ENCODE results near the gene ITGB7. TPM values are rescaled to one million over a fixed set of nuclear protein-coding genes. Genes with fewer than 3 reads are reported as not detected.

ITGB7 gene
- total RNA-seq, 3 donors from 2014 or later (not counting 1 experiment from before 2014, with no cell fraction given) = 329 to 441 (median 439) TPM

DNA sequence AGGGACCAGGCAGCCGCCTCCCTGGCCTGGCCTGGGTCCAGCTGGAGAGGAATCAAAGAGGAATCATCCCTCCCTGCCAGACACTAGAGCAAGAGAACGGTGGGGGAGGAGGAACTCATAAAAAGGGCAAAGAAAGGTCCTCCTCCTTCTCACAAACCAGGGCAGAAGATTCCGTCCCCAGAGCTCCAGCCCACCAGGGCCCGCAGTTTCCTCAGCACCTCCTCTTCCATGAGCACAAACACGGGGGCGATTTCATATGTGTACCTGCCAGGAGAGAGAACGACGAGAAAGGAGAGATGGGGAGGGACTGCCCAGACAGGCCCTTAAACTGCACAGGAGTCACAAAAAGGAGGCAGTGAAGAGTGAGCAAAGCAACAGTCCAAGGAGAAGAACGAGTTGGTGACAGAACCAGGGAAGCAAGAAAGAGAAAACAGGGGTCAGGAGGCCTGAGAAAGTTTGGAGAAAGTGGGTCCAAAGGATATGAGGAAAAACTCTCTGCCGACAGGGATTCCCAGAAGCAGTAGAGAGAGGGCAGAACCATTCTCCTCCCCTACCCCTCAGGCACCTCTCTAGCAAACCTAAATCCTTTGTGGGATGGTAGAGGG, 35.2 kb downstream of the ITGB7 start:
- H3K27me3 ChIP-seq (ENCODE audit: control insufficient read depth, insufficient read depth, low read length) = no peaks in the 10 kb centered on the region
- TF ChIP-seq, protein P1, sequence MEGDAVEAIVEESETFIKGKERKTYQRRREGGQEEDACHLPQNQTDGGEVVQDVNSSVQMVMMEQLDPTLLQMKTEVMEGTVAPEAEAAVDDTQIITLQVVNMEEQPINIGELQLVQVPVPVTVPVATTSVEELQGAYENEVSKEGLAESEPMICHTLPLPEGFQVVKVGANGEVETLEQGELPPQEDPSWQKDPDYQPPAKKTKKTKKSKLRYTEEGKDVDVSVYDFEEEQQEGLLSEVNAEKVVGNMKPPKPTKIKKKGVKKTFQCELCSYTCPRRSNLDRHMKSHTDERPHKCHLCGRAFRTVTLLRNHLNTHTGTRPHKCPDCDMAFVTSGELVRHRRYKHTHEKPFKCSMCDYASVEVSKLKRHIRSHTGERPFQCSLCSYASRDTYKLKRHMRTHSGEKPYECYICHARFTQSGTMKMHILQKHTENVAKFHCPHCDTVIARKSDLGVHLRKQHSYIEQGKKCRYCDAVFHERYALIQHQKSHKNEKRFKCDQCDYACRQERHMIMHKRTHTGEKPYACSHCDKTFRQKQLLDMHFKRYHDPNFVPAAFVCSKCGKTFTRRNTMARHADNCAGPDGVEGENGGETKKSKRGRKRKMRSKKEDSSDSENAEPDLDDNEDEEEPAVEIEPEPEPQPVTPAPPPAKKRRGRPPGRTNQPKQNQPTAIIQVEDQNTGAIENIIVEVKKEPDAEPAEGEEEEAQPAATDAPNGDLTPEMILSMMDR (IDR thresholded peaks at IDR 0.05) = no peak
- peaks cover 3% of the 10 kb centered on the region for H3K36me3 ChIP-seq (ENCODE audit: control insufficient read depth, insufficient read depth, low read length)
- H3K9me3 ChIP-seq (ENCODE audit: control insufficient read depth, insufficient read depth, low read length) = no peaks in the 10 kb centered on the region
- intact Hi-C loops (cut with micrococcal nuclease) = no loop called here
- Mint-ChIP-seq H3K27me3 (ENCODE audit: low read depth in 2 of 2) (no peaks in the 10 kb centered on the region), H3K4me1 (no peaks in the 10 kb centered on the region), H3K36me3 (peaks cover 8% of the 10 kb centered on the region), H3K4me3 (no peak overlapping the region), H3K27ac (no peak overlapping the region), H3K9me3 (no peaks in the 10 kb centered on the region)
- WGBS (ENCODE audit: insufficient coverage) = 91% methylated on average over 8 of the region's 10 CpGs
- DNase-seq (no peak), ATAC-seq (no peak)
- H3K27ac ChIP-seq (ENCODE audit: low read length) = no peak overlapping the region
- H3K4me3 ChIP-seq (ENCODE audit: low read length) = no peak overlapping the region
- H3K4me1 ChIP-seq (ENCODE audit: control insufficient read depth, insufficient read depth, low read length) = no peaks in the 10 kb centered on the region

DNA sequence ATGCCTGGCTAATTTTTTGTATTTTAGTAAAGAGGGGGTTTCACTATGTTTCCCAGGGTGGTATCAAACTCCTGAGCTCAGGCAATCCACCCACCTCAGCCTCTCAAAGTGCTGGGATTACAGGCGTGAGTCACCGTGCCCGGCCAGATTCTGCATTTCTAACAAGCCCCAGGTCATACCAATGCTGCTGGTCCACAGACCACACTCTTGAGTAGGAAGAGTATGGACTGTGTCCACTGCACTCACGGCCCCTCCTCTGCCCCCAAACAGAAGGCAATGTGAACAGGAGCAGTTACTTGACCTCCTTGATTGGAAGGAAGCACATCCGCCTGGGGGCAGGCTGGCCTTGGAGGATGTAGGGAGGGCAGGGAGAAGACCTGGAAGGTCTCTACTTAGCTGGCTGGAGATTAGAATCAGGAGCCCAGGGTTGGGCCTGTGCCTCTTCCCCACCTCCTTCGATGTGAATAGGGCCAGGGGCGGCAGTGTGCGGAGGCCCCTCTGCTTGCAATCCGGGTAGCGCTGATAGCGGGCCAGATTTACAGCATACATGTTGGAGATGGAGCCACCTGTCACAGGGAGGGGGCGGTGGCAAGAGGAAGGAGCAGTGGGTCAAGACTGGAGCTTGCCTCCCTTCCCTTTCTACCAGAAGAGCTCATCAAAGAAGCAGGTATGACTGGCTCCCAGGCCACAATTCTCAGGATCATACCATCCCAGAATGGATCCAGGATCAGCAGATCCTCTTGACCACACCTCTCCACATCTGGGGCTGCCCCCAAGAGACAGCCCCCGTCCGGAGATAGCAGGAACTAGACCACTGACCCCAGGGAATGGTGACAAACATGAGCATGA, 36.0 kb downstream of the ITGB7 start:
- TF ChIP-seq, protein P1 (IDR thresholded peaks at IDR 0.05) = no peak
- no peak overlapping the region for H3K27ac ChIP-seq (ENCODE audit: low read length)
- Mint-ChIP-seq H3K27ac (no peak overlapping the region), H3K4me3 (no peak overlapping the region), H3K4me1 (no peaks in the 10 kb centered on the region), H3K27me3 (ENCODE audit: low read depth in 2 of 2) (no peaks in the 10 kb centered on the region), H3K9me3 (no peaks in the 10 kb centered on the region), H3K36me3 (peaks cover 8% of the 10 kb centered on the region)
- H3K36me3 ChIP-seq (ENCODE audit: control insufficient read depth, insufficient read depth, low read length) = peaks cover 3% of the 10 kb centered on the region
- 94% methylated on average over 14 of the region's 14 CpGs for WGBS (ENCODE audit: insufficient coverage)
- DNase-seq (no peak), ATAC-seq (no peak)
- H3K4me1 ChIP-seq (ENCODE audit: control insufficient read depth, insufficient read depth, low read length) = no peaks in the 10 kb centered on the region
- no peaks in the 10 kb centered on the region for H3K27me3 ChIP-seq (ENCODE audit: control insufficient read depth, insufficient read depth, low read length)
- H3K4me3 ChIP-seq (ENCODE audit: low read length) = no peak overlapping the region
- no peaks in the 10 kb centered on the region for H3K9me3 ChIP-seq (ENCODE audit: control insufficient read depth, insufficient read depth, low read length)
- intact Hi-C loops (cut with micrococcal nuclease) = no loop called here

DNA sequence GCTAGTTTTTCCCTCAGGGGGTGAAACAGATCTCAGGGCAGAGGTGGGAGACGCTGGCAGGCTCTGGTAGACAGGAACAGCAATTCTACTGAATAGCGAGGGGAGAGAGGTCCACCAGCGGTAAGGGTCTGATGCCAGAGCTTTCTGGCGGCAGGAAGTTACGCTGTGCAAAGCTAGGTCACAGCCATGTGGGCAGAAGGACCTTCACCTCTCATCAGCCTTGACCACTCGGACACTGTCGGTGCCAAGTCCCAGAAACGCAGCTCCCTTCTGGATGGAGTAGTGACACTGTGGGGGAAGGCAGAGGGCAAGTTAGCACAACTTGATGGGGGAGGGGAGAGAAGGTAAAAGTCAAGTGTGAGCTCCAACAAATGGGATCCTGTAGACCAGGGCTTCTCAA, 36.8 kb downstream of the ITGB7 start:
- H3K9me3 Mint-ChIP-seq = no peaks in the 10 kb centered on the region
- no peaks in the 10 kb centered on the region for H3K4me1 Mint-ChIP-seq
- Histone ChIP-seq H3K27me3 (ENCODE audit: control insufficient read depth, insufficient read depth, low read length) (no peaks in the 10 kb centered on the region), H3K9me3 (ENCODE audit: control insufficient read depth, insufficient read depth, low read length) (no peaks in the 10 kb centered on the region), H3K36me3 (ENCODE audit: control insufficient read depth, insufficient read depth, low read length) (peaks cover 3% of the 10 kb centered on the region), H3K4me3 (ENCODE audit: low read length) (no peak overlapping the region), H3K4me1 (ENCODE audit: control insufficient read depth, insufficient read depth, low read length) (no peaks in the 10 kb centered on the region), H3K27ac (ENCODE audit: low read length) (no peak overlapping the region)
- no peak for DNase-seq
- H3K36me3 Mint-ChIP-seq = peaks cover 8% of the 10 kb centered on the region
- ATAC-seq = no peak
- no peak overlapping the region for H3K4me3 Mint-ChIP-seq
- 94% methylated on average over 8 of the region's 8 CpGs for WGBS (ENCODE audit: insufficient coverage)
- no peaks in the 10 kb centered on the region for H3K27me3 Mint-ChIP-seq (ENCODE audit: low read depth in 2 of 2)
- no peak overlapping the region for H3K27ac Mint-ChIP-seq
- intact Hi-C loops (cut with micrococcal nuclease) = no loop called here
- TF ChIP-seq, protein P1 (IDR thresholded peaks at IDR 0.05) = no peak
